T-cell (primary cell): ENCODE results near the gene RINL. TPM values are rescaled to one million over a fixed set of nuclear protein-coding genes. Genes with fewer than 3 reads are reported as not detected.

ENCODE experiments used
- ATAC-seq, 4 experiments: fragments of 200-7000 bp in 3 of 4; fragments of 150-1000 bp in 1 of 4; cut with Tn5 transposase; replicated peaks in 1 of 4; 1 replicate in 3 of 4; 2 replicates in 1 of 4; pipeline ENCODE4 v1.10.0; 2021; ENCODE audit warnings: moderate library complexity in 3 of 4, mild to moderate bottlenecking in 2 of 4, moderate number of reproducible peaks in 1 of 4
- CTCF ChIA-PET, 2 donors: fragments of 300-600 bp; sonication (Branson Sonifier 250); formaldehyde crosslinking; loops; one replicate each; lab custom pipeline; 2022; ENCODE audit warnings: antibody characterized with exemption in 2 of 2; lab: Charles Lee
- POLR2A ChIA-PET, 2 donors: fragments of 300-600 bp; sonication (Branson Sonifier 250); formaldehyde crosslinking; loops; one replicate each; lab custom pipeline; 2022; ENCODE audit warnings: antibody characterized with exemption in 2 of 2; lab: Charles Lee
- DNase-seq, 35 experiments: peaks; one replicate each; pipeline versions ENCODE4 v3.0.0 to v3.0.0-alpha.2; 2013 to 2023
- H3K27ac ChIP-seq: one replicate; pipeline ENCODE4 v1.5.1; 2013; ENCODE audit warnings: low read length
- H3K27me3 ChIP-seq, 2 experiments: replicated peaks in 1 of 2; 1 replicate in 1 of 2; 2 replicates in 1 of 2; pipeline versions ENCODE4 v1.6.1 to v1.7.0; 2013; ENCODE audit warnings: low read length in 1 of 2, mixed read lengths in 1 of 2; ENCODE audit not compliant: control insufficient read depth in 2 of 2, insufficient read depth in 2 of 2; ENCODE audit errors: extremely low read depth in 1 of 2
- H3K36me3 ChIP-seq, 2 donors: 1 replicate in 1 of 2; 2 replicates in 1 of 2; pipeline versions ENCODE4 v1.6.1 to v1.7.0; 2013; ENCODE audit warnings: low read length in 1 of 2; ENCODE audit not compliant: control insufficient read depth in 2 of 2, insufficient read depth in 1 of 2; ENCODE audit errors: extremely low read depth in 1 of 2
- H3K4me1 ChIP-seq, 2 experiments: 1 replicate in 1 of 2; 2 replicates in 1 of 2; pipeline versions ENCODE4 v1.6.1 to v1.7.0; 2013; ENCODE audit warnings: low read length in 2 of 2, mixed read lengths in 1 of 2; ENCODE audit not compliant: insufficient read depth in 2 of 2, control insufficient read depth in 1 of 2; ENCODE audit errors: extremely low read depth in 1 of 2
- H3K4me3 ChIP-seq, 2 donors: 1 replicate in 1 of 2; 2 replicates in 1 of 2; pipeline versions ENCODE4 v1.5.1 to v1.7.0; 2013; ENCODE audit warnings: mild to moderate bottlenecking in 2 of 2, low read length in 1 of 2, moderate library complexity in 1 of 2; ENCODE audit not compliant: control insufficient read depth in 1 of 2; ENCODE audit errors: extremely low read depth in 1 of 2
- H3K9me3 ChIP-seq: 2 replicates; pipeline ENCODE4 v1.7.0; 2013
- H3K27ac Mint-ChIP-seq, 2 donors: one replicate each; pipeline ENCODE4 v1.8.0; 2020 to 2021; ENCODE audit warnings: mild to moderate bottlenecking in 2 of 2, mixed read lengths in 2 of 2
- H3K27me3 Mint-ChIP-seq, 2 donors: one replicate each; pipeline ENCODE4 v1.8.0; 2021 to 2022; ENCODE audit warnings: mixed read lengths in 2 of 2
- H3K36me3 Mint-ChIP-seq: one replicate; pipeline ENCODE4 v1.8.0; 2021; ENCODE audit warnings: mixed read lengths
- H3K4me1 Mint-ChIP-seq, 3 donors: one replicate each; pipeline ENCODE4 v1.8.0; 2020 to 2022; ENCODE audit warnings: mixed read lengths in 3 of 3, mild to moderate bottlenecking in 1 of 3
- H3K4me3 Mint-ChIP-seq, 3 donors: one replicate each; pipeline ENCODE4 v1.8.0; 2020 to 2022; ENCODE audit warnings: mild to moderate bottlenecking in 3 of 3, mixed read lengths in 3 of 3, moderate library complexity in 3 of 3
- H3K9me3 Mint-ChIP-seq, 3 donors: one replicate each; pipeline ENCODE4 v1.8.0; 2020 to 2022; ENCODE audit warnings: mixed read lengths in 3 of 3
- WGBS: methylation state at CpG from one replicate; pipeline ENCODE4 v1.1.5; 2013; ENCODE audit warnings: missing lambda C conversion rate; ENCODE audit not compliant: insufficient coverage; 5-methylcytosine and 5-hydroxymethylcytosine counted together
- total RNA-seq, 35 experiments: library from RNA in 6 of 35; stranded (reverse) in 6 of 35; fragments of 120-200 nt in 1 of 35; gene quantifications; one replicate each; pipeline versions ENCODE4 v1.2.1 to v1.2.4 and lab custom pipeline; 2013 to 2026

The RINL gene
- total RNA-seq, 5 donors from 2014 or later (not counting 1 experiment from before 2014, with no cell fraction given): 44.2 to 81.3 (median 71.0) TPM

GRCh38 chr19:38836983-38837626 lies 41.0 kb downstream of the RINL start:
- 93% methylated on average over 4 of the region's 6 CpGs for WGBS
- Histone ChIP-seq H3K4me1 (peaks cover 9 to 42% of the 10 kb centered on the region in 2 experiments), H3K4me3 (no peak overlapping the region), H3K9me3 (no peaks in the 10 kb centered on the region), H3K36me3 (peaks cover 23 to 60% of the 10 kb centered on the region in 2 donors), H3K27ac (no peak overlapping the region), H3K27me3 (no peaks in the 10 kb centered on the region)
- Mint-ChIP-seq H3K27me3 (no peaks in the 10 kb centered on the region), H3K36me3 (peaks cover 48% of the 10 kb centered on the region), H3K4me3 (no peak overlapping the region), H3K9me3 (no peaks in the 10 kb centered on the region), H3K4me1 (peaks cover 20 to 38% (median 38%) of the 10 kb centered on the region in 3 donors), H3K27ac (peak overlapping the region in 1 of 2 donors; percentile 48)
- DNase-seq: no peak
- POLR2A ChIA-PET: interaction anchor here in 1 of 2 donors (0.6 kb wide), 1 partner anchor 20 kb away, joined by 3 read pairs; no protein-coding TSS in a partner anchor
- CTCF ChIA-PET: no interaction called here
- no peak for ATAC-seq

GRCh38 chr19:38836159-38836982 lies 41.7 kb downstream of the RINL start:
- DNase-seq (no peak), ATAC-seq (no peak)
- Mint-ChIP-seq H3K4me3 (no peak overlapping the region), H3K36me3 (peaks cover 42% of the 10 kb centered on the region), H3K27me3 (no peaks in the 10 kb centered on the region), H3K9me3 (no peaks in the 10 kb centered on the region), H3K27ac (peak overlapping the region in 1 of 2 donors; percentile 39), H3K4me1 (peaks cover 19 to 38% (median 36%) of the 10 kb centered on the region in 3 donors)
- no peak overlapping the region for H3K27ac ChIP-seq
- H3K4me3 ChIP-seq: no peak overlapping the region
- CTCF ChIA-PET: interaction anchor here in 1 of 2 donors (0.6 kb wide), 1 partner anchor 32 kb away, joined by 5 read pairs; no protein-coding TSS in a partner anchor
- no peaks in the 10 kb centered on the region for H3K27me3 ChIP-seq
- POLR2A ChIA-PET: interaction anchor here in 1 of 2 donors (0.6 kb wide), 1 partner anchor 13 kb away, joined by 5 read pairs; no protein-coding TSS in a partner anchor
- no peaks in the 10 kb centered on the region for H3K9me3 ChIP-seq
- peaks cover 4 to 35% of the 10 kb centered on the region in 2 experiments for H3K4me1 ChIP-seq
- H3K36me3 ChIP-seq: peaks cover 23 to 55% of the 10 kb centered on the region in 2 donors
- 96% methylated on average over 4 of the region's 8 CpGs for WGBS

- Mint-ChIP-seq H3K27ac (no peak overlapping the region), H3K4me3 (no peak overlapping the region), H3K9me3 (no peaks in the 10 kb centered on the region), H3K27me3 (no peaks in the 10 kb centered on the region), H3K36me3 (peaks cover 39% of the 10 kb centered on the region), H3K4me1 (peaks cover 28 to 40% (median 38%) of the 10 kb centered on the region in 3 donors)
- no peaks in the 10 kb centered on the region for H3K27me3 ChIP-seq
- H3K4me1 ChIP-seq: peaks cover 5 to 33% of the 10 kb centered on the region in 2 experiments
- no peak overlapping the region for H3K4me3 ChIP-seq
- ATAC-seq (no peak), DNase-seq (no peak)
- ChIA-PET POLR2A (interaction anchor here in 1 of 2 donors (1.3 kb wide), 1 partner anchor 8 kb away, joined by 4 read pairs; no protein-coding TSS in a partner anchor), CTCF (interaction anchor here in 1 of 2 donors (0.7 kb wide), 1 partner anchor 10 kb away, joined by 3 read pairs; no protein-coding TSS in a partner anchor)
- H3K27ac ChIP-seq: no peak overlapping the region
- 96% methylated on average over 4 of the region's 6 CpGs for WGBS
- no peaks in the 10 kb centered on the region for H3K9me3 ChIP-seq
- H3K36me3 ChIP-seq: peaks cover 23 to 46% of the 10 kb centered on the region in 2 donors
Observed at GRCh38 chr19:38834590-38834989, 43.5 kb downstream of the RINL start.

- H3K36me3 Mint-ChIP-seq: peaks cover 34% of the 10 kb centered on the region
- H3K4me1 Mint-ChIP-seq: peaks cover 28 to 37% (median 33%) of the 10 kb centered on the region in 3 donors
- no CpG with 5 or more reads among the region's 4 CpGs for WGBS
- Histone ChIP-seq H3K36me3 (peaks cover 23 to 43% of the 10 kb centered on the region in 2 donors), H3K4me1 (peaks cover 5 to 28% of the 10 kb centered on the region in 2 experiments), H3K9me3 (no peaks in the 10 kb centered on the region), H3K27me3 (no peaks in the 10 kb centered on the region), H3K27ac (no peak overlapping the region), H3K4me3 (no peak overlapping the region)
- ATAC-seq: no peak
- no peaks in the 10 kb centered on the region for H3K27me3 Mint-ChIP-seq
- CTCF ChIA-PET: interaction anchor here in 1 of 2 donors (0.6 kb wide), 1 partner anchor 432 kb away, joined by 3 read pairs; no protein-coding TSS in a partner anchor
- no peak for DNase-seq
- no peaks in the 10 kb centered on the region for H3K9me3 Mint-ChIP-seq
- H3K4me3 Mint-ChIP-seq: no peak overlapping the region
- POLR2A ChIA-PET: interaction anchor here in 1 of 2 donors (1.3 kb wide), 1 partner anchor 8 kb away, joined by 4 read pairs; no protein-coding TSS in a partner anchor
- H3K27ac Mint-ChIP-seq: peak overlapping the region in 1 of 2 donors; percentile 46
Observed at GRCh38 chr19:38834104-38834490, 44.0 kb downstream of the RINL start.

- no peaks in the 10 kb centered on the region for H3K9me3 ChIP-seq
- peaks cover 5 to 25% of the 10 kb centered on the region in 2 experiments for H3K4me1 ChIP-seq
- ChIA-PET POLR2A (interaction anchor here in 1 of 2 donors (0.6 kb wide), 1 partner anchor 15 kb away, joined by 5 read pairs; no protein-coding TSS in a partner anchor), CTCF (interaction anchor here in 1 of 2 donors (2.0 to 2.1 kb wide), 2 partner anchors 9 to 430 kb away, joined by 9 to 15 read pairs; partner anchors contain the start of gene FAM98C)
- Mint-ChIP-seq H3K36me3 (peaks cover 30% of the 10 kb centered on the region), H3K27ac (peak overlapping the region in 1 of 2 donors; percentile 52), H3K4me1 (peaks cover 31 to 33% (median 32%) of the 10 kb centered on the region in 3 donors), H3K9me3 (no peaks in the 10 kb centered on the region), H3K4me3 (peak overlapping the region in 2 of 3 donors; percentile 1 to 3), H3K27me3 (no peaks in the 10 kb centered on the region)
- peaks cover 20 to 35% of the 10 kb centered on the region in 2 donors for H3K36me3 ChIP-seq
- DNase-seq (no peak), ATAC-seq (no peak)
- no peak overlapping the region for H3K27ac ChIP-seq
- no peak overlapping the region for H3K4me3 ChIP-seq
- 100% methylated on average over 1 of the region's 7 CpGs for WGBS
- no peaks in the 10 kb centered on the region for H3K27me3 ChIP-seq
Observed at GRCh38 chr19:38833092-38833425, 45.0 kb downstream of the RINL start.
